IPS-20b (cell line): ENCODE measurements around the gene NAXD.

ENCODE experiments used
- H3K27ac ChIP-seq: one replicate; pipeline ENCODE4 v1.5.1; 2013; ENCODE audit warnings: low read length
- H3K27me3 ChIP-seq: 2 replicates; pipeline ENCODE4 v1.6.1; 2013; ENCODE audit warnings: mild to moderate bottlenecking, low read length, inconsistent platforms; ENCODE audit not compliant: insufficient read depth
- H3K36me3 ChIP-seq: 2 replicates; pipeline ENCODE4 v1.6.1; 2013; ENCODE audit warnings: low read depth, mild to moderate bottlenecking, inconsistent platforms, low read length, moderate library complexity; ENCODE audit not compliant: insufficient read depth
- H3K4me1 ChIP-seq: 2 replicates; pipeline ENCODE4 v1.6.1; 2013; ENCODE audit warnings: mild to moderate bottlenecking, control low read depth, inconsistent platforms, low read length, moderate library complexity; ENCODE audit not compliant: insufficient read depth
- H3K4me3 ChIP-seq: 2 replicates; pipeline ENCODE4 v1.5.1; 2013; ENCODE audit warnings: mild to moderate bottlenecking, low read length, inconsistent platforms
- H3K9ac ChIP-seq: 2 replicates; pipeline ENCODE4 v1.6.1; 2013; ENCODE audit warnings: low read depth, mild to moderate bottlenecking, inconsistent platforms, low read length, moderate library complexity
- H3K9me3 ChIP-seq: 2 replicates; pipeline ENCODE4 v1.6.1; 2013; ENCODE audit warnings: mild to moderate bottlenecking, low read depth, low read length, inconsistent platforms; ENCODE audit not compliant: insufficient read depth

NAXD gene

DNA sequence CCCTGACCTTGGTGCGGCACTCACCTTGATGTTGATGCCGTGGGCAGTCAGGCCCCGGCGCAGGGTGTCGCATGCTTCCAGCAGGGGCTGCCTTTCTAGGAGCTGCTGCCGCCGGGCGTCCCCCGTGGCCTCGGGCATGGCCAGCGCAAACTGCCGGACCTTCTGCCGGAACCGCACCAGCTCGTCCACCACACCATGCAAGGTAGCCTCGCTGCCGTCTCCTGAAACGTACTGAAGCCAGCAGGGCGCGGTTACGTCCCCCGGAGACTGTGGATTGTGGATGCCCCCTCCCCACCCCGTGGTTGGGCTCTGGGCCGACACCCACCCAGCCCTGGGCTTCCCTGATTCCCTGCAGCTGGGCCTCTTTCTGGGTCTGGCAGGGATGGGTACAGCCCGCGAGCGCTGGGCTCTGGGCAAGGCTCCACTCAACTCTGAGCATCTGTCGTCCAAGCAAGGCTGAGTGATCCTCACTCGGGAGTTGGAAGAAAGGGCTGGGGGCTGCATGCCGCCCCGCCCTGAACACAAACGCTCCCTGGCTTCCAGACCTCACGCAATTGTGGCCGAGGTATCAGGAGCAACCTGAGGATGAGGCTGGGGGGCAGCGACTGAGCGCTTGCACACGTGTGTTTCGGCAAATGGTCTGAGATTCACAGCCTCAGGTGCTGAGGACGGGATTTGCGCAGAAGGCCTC is 27.1 kb downstream of the NAXD start:
- Histone ChIP-seq H3K9ac (no peak overlapping the region; the same call in 1 of the 2 replicates), H3K27ac (no peak overlapping the region), H3K9me3 (no peaks in the 10 kb centered on the region), H3K27me3 (no peaks in the 10 kb centered on the region), H3K4me3 (no peak overlapping the region), H3K4me1 (no peaks in the 10 kb centered on the region; the same call in 1 of the 2 replicates), H3K36me3 (peaks cover 69% of the 10 kb centered on the region)

DNA sequence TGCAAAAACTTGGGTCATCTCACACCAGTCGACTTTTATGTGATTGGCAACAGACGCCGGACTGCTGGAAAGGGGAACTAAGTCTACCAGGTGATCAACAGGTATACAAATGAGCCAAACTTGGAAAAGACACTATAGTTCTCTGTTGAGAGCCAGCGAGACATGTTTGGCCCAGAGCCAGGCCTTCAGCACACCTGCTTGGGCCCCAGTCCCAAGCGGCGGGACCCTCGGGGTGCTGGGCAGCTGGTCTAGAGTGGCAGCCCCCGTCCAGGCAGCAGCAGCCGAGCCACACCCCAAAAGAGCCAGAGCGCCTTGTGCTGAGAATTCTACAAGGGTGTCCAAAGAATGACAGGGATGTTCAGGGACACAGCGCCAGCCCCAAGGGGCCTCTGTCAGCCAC is 28.0 kb downstream of the NAXD start:
- Histone ChIP-seq H3K27me3 (no peaks in the 10 kb centered on the region), H3K4me3 (no peak overlapping the region), H3K36me3 (peaks cover 62% of the 10 kb centered on the region), H3K9me3 (no peaks in the 10 kb centered on the region), H3K4me1 (no peaks in the 10 kb centered on the region; the same call in 1 of the 2 replicates), H3K9ac (no peak overlapping the region), H3K27ac (no peak overlapping the region)

GRCh38 chr13:110643768-110644421 is 28.6 kb downstream of the NAXD start:
- Histone ChIP-seq H3K9ac (no peak overlapping the region), H3K27ac (no peak overlapping the region), H3K4me3 (no peak overlapping the region), H3K36me3 (peaks cover 56% of the 10 kb centered on the region), H3K27me3 (no peaks in the 10 kb centered on the region), H3K9me3 (no peaks in the 10 kb centered on the region), H3K4me1 (no peaks in the 10 kb centered on the region; the same call in 1 of the 2 replicates)

DNA sequence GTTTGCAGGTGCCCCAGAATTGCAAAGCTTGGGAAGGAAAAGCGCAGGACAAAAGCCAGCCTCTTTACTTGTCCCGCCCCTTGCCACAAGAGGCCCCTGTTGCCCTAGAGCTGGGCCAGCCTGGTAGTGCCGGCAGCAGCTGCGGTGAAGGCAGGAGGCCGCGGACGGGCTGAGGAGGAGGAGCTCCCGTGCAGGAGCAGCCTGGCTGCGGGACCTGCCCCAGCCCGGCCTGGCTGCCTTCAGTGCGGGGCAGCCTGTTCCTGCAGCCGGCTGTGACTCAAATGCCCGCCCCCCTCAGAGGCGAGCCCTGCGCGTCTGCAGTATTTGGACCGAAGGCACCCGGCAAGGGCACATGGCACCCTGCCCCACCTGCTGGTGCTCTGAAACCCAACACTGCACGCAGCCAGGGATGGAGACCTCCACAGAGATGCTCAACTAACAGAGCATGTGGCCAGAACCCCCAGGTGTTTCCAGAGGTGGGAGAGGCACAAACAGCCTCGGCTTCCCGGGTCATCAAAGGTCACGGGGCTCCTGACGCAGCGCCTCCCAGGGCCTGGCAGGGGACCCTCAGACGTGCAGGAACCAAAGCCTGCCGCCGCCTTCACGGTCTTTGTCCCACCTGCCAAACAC is 29.7 kb downstream of the NAXD start:
- Histone ChIP-seq H3K9ac (no peak overlapping the region), H3K27ac (no peak overlapping the region), H3K4me3 (peak overlapping the region; percentile 24; the same call in 1 of the 2 replicates), H3K36me3 (peaks cover 45% of the 10 kb centered on the region), H3K27me3 (no peaks in the 10 kb centered on the region), H3K4me1 (no peaks in the 10 kb centered on the region; the same call in 1 of the 2 replicates), H3K9me3 (no peaks in the 10 kb centered on the region)

- Histone ChIP-seq H3K4me3 (no peak overlapping the region), H3K9ac (no peak overlapping the region), H3K36me3 (peaks cover 38% of the 10 kb centered on the region), H3K4me1 (no peaks in the 10 kb centered on the region; the same call in 1 of the 2 replicates), H3K27me3 (no peaks in the 10 kb centered on the region), H3K27ac (no peak overlapping the region), H3K9me3 (no peaks in the 10 kb centered on the region)
Measured at GRCh38 chr13:110645750-110646149, 30.4 kb downstream of the NAXD start.

GRCh38 chr13:110646442-110647364 is 31.4 kb downstream of the NAXD start:
- Histone ChIP-seq H3K4me1 (no peaks in the 10 kb centered on the region; the same call in 1 of the 2 replicates), H3K36me3 (peaks cover 29% of the 10 kb centered on the region), H3K27ac (no peak overlapping the region)

DNA sequence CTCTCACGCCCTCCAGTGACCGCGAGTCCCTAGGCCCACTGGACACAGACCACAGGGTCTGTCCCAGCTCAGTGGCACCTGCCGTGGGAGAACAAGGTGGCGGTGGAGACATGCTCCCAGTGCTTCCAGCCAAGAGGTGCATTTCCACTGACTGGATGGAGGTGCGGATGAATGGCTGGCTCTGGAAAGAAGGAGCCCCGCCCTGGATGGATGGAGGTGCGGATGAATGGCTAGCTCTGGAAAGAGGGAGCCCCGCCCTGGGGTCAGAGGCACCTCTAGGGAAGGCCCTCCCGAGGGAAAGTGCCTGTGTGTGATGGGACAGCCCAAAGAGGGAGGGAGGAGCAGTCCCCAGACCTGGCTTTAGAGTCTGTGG is 32.0 kb downstream of the NAXD start:
- Histone ChIP-seq H3K9me3 (no peaks in the 10 kb centered on the region), H3K27ac (no peak overlapping the region), H3K4me1 (no peaks in the 10 kb centered on the region; the same call in 1 of the 2 replicates), H3K36me3 (peaks cover 24% of the 10 kb centered on the region), H3K9ac (no peak overlapping the region), H3K4me3 (no peak overlapping the region), H3K27me3 (no peaks in the 10 kb centered on the region)

More at GRCh38 chr13:110646442-110647364, 31.4 kb downstream of the NAXD start:
- no peaks in the 10 kb centered on the region for H3K27me3 ChIP-seq
- no peak overlapping the region for H3K4me3 ChIP-seq
- no peak overlapping the region for H3K9ac ChIP-seq
- no peaks in the 10 kb centered on the region for H3K9me3 ChIP-seq

GRCh38 chr13:110648146-110648819 is 32.9 kb downstream of the NAXD start:
- H3K27ac ChIP-seq: no peak overlapping the region
- no peaks in the 10 kb centered on the region; the same call in 1 of the 2 replicates for H3K4me1 ChIP-seq
- H3K9ac ChIP-seq: no peak overlapping the region
- no peak overlapping the region for H3K4me3 ChIP-seq
- peaks cover 16% of the 10 kb centered on the region for H3K36me3 ChIP-seq
- no peaks in the 10 kb centered on the region for H3K27me3 ChIP-seq
- H3K9me3 ChIP-seq: no peaks in the 10 kb centered on the region

DNA sequence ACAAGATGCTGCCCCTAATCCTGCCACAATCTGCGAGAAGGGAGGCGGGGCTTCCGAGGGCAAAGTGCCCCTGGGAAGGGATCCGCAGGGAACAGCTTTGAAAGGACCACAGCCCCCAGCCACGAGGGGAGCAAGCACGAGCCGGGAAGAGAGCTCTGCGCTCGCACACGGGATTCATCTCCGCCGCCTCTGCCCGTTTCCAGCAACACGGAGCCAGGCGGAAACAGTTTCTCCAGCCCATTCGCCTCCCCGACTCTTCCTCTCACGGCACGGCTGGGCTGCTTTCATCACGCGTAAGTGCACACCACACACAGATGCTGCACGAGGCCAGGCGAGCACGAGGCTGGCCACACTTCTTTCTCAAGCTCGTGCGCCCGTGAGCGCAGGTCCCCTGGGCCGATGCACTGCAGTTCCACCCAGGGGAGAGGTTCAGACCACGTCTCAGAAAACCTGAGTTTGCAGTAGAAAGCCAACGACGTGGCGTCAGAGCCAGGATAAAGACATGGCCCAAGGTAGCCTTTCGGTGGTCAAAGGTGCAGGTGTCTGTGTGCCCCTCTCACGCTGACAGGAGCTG is 33.6 kb downstream of the NAXD start:
- no peaks in the 10 kb centered on the region for H3K9me3 ChIP-seq
- no peak overlapping the region for H3K27ac ChIP-seq
- peaks cover 10% of the 10 kb centered on the region; the same call in 1 of the 2 replicates for H3K36me3 ChIP-seq
- no peak overlapping the region for H3K4me3 ChIP-seq
- no peaks in the 10 kb centered on the region for H3K27me3 ChIP-seq
- H3K4me1 ChIP-seq: no peaks in the 10 kb centered on the region; the same call in 1 of the 2 replicates
- no peak overlapping the region for H3K9ac ChIP-seq

- no peaks in the 10 kb centered on the region for H3K27me3 ChIP-seq
- no peaks in the 10 kb centered on the region; the same call in 1 of the 2 replicates for H3K4me1 ChIP-seq
- H3K9me3 ChIP-seq: no peaks in the 10 kb centered on the region
- H3K9ac ChIP-seq: no peak overlapping the region
- H3K27ac ChIP-seq: no peak overlapping the region
- H3K4me3 ChIP-seq: no peak overlapping the region
- peaks cover 6% of the 10 kb centered on the region; the same call in 1 of the 2 replicates for H3K36me3 ChIP-seq
Measured at GRCh38 chr13:110649551-110649950, 34.2 kb downstream of the NAXD start.
